HG03565 (cell line): ENCODE results near the gene KRTAP10-3.

Experiments
- ATAC-seq: cut with Tn5 transposase; IDR thresholded peaks from one replicate; pipeline ENCODE4 v1.9.1; 2021; ENCODE audit warnings: mild to moderate bottlenecking, moderate library complexity; ENCODE audit not compliant: unreplicated experiment

KRTAP10-3 gene

DNA sequence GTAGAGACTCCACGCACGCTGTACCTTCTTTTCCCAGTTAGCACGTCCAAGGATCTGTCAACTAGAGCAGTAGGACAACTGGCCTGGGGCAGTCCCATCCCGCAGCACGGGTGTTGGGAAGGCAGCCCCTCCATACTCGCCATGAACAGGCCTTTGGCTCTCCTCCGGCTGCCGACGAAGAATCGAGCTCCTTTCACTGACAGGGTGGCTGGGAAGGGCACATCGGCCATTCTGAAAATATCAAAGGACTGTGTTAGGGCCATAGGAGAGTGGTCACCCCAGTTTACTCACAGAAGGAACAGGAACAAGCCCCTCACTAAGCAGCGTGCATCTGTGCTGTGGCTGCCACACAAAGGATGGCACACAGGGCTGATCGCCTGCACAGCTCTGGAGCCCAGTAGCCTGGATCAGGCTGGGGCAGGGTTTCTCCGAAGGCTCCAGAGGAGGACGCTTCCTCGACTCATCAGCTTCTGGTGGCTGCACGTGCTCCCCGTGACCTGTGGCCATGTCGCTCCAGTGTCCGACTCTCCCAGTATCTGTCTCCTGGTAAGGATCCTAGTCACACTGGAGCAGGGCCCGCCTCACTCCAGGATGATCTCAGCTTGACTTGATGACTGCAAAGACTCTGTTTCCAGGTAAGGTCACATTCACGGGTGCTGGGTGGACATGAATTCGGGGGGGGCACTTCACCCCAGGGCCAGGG, 27.5 kb downstream of the KRTAP10-3 start:
- ATAC-seq: no peak

DNA sequence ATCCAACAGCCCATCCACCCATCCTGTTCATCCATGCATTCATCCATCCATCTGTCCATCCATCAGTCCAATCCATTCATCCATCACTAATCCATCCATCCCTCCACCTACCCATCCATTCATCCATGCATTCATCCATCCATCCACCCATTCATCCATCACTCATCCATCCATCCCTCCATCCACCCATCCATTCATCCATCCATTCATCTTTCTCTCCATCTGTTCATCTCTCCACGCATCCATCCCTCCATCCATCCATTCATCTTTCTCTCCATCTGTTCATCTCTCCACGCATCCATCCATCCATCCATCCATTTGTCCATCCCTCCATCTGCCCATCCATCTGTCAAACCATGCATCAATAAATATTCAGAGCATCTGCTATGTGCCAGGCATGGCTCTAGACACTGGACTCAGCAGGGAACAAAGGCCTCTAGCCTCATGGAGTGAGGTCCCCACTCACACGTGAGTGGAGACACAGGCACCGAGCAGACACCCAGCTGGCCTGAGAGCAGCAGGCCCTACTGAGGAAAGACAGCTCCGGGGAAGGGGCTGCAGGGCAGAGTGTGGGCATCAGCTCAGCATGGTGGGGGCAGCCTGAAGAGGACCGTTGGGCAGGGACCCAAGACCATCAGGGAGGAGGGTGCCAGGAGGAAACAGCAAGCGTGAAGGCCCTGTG, 28.2 kb downstream of the KRTAP10-3 start:
- ATAC-seq: no peak

DNA sequence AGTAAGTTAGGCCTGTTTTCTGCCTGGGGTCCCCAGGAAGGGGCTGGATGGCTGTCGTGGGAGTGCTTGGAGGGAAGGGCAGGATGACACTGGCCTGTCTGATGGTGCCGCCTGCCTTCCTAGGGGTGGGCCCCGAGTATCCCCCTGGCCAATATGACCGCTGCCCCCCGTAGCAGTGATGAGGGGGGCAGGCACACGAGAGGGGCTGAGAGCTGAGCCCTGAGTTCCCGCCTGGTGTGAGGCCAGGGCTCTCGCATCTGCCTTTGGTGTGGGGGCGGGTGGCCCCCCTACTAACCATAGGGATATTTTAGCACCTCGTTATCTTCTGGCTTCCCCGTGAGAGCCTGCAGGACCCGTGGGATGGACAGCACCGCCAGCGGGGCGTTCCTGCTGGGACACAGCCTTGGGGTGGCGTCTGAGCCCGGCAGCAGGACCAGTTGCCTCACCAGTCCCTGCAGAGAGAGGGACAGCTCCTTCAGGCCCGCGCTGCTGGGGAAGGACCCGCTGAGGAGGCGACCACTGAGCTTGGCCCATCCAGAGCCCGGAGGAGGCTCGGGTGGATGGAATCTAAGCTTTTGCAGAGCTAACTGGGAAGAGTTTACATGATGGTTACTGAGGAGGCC, 29.0 kb downstream of the KRTAP10-3 start:
- ATAC-seq: no peak

DNA sequence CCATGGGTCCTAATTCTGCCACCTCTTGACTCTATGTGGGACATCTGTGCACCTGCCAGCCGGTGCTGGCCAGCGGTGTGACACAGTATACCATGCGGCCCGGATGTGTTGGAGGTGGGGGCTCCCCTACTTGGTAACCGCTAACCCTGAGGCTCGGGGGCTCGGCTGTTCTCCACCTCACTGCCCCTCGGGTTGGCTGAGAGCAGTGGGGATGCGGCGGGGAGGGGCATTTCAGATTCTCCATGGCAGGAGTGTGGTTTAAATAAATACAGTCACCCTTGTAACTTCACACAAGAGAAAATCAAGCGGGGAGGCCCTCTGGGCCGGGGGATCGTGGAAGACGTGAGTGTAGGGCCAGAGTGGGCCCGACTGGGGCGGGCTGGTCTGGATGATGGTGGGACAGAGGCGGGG, 29.6 kb downstream of the KRTAP10-3 start:
- ATAC-seq: no peak

DNA sequence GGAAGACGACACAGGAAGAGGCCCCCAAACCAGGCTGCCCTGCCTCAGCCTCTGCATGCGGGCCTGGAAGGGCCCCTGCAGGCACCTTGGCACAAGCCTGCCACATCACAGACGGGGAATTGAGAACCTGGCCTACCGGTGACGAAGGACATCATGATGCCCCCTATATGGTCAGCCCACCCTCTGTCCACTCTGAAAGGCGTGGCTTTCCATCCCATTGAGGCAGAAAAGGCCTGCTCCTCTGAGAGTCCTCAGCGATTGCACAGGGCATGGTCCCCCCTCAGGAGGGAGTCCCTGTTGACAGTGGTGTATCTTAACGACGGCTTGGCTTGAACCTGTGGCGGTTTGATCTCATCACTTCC, 30.0 kb downstream of the KRTAP10-3 start:
- ATAC-seq: no peak

DNA sequence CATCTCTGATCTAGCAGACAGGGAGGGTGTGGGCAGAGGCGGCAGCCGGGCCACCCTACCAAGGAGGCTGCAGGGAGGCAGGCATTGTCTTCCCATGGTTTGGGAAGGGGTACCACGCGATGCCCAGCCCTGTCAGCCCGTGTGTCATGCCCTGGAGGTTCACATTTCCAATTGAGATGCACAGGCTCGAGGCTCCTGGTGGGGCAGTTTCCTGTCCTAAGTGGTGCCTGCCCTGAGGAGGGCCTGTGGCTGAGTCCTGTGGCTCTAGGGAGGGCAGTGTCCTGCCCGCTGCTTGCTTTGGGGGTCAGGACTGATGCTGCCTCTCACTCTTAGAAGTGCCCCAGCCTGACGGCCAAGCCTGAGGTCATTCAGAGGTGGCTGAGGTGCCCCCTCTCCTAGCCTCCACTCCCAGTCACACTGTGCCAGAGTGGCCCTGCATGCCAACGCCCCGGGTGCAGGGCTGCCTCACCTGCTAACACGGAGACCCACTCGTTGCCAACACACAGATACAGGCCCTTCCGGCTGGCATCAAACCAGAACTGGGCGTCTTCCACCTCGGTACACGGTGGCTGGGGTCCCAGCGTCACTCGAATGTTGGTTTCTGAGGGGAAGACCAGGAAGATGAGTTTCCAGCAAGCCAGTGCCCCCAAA, 30.5 kb downstream of the KRTAP10-3 start:
- ATAC-seq: no peak

DNA sequence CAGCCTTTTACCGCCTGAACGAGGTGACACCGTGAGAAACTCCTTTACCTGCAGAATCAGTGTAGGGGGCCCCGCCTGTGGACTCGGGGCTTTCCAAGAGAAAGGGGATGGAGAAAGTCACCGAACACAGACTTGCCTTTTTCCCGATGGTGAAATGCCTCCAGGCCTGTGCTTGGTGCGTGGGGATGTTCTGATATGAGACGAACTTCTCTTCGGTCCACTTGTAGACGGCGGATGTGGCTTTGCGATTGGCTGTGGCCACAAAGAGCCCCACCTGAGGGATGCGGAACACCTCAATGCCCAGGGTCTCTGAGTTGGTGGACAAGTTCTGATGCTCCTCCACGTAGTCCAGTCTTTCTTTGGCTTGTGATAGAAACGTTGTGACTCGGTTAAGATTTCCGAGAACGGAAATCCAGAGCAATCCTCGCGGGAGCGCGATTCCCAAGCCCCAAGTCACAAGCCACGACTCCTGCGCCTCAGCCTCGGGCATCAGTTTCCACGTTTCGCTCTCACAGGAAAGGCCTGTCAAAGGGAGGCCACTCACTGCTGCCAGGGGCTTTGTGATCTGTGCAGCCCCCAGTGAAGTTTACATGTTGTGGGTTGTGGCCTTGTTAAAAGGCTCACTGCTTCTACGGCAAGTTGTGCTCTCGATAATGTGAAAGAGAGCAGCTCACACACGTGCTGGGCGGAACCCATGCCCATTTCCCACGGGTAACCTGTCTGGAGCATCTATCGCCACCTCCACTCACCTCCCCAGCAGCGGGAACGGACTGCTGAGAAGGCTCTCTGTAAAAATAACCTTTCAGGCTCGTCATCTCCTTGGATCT, 31.2 kb downstream of the KRTAP10-3 start:
- no peak for ATAC-seq

DNA sequence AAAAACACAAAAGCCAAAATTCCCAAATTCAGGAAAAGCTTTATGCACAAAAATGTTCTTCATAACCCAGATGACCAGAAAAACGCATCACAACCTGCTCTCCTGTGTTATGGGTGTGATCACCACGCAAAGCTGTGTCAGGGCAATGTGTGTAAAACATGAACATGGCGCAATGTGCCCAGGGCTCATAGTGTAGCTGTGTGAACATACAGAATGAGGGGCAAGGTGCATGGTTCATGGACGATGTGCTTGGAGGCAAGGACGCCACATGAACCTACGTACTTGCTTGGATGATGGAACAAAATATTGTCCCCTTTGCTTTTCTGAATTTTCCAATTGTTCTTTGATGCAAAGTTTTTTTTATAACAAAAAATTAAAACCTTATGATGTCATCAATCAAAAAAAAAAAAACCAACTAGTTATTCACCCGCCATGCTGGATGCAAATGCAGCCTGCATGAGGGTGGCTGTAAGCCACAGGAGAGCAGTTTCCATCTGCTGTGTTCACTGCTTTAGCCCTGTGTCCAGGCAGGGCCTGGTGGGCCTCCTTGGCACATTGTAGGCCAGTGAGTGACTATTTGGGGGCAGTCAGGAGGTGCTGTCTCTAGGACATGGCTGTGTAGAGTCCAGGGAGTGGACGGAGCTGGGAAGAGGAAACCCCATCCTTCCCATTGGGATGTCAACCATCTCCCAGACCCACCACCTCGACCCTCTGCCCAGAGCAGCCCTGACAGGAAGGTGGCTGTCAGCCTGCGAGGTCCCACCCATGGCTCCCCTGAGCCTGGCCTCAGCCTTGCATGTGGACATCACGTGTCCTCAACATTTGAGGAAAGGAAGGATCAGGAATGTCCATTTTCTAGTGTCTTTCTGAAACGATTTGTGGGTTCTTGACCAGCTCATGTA, 32.2 kb downstream of the KRTAP10-3 start:
- ATAC-seq: no peak

DNA sequence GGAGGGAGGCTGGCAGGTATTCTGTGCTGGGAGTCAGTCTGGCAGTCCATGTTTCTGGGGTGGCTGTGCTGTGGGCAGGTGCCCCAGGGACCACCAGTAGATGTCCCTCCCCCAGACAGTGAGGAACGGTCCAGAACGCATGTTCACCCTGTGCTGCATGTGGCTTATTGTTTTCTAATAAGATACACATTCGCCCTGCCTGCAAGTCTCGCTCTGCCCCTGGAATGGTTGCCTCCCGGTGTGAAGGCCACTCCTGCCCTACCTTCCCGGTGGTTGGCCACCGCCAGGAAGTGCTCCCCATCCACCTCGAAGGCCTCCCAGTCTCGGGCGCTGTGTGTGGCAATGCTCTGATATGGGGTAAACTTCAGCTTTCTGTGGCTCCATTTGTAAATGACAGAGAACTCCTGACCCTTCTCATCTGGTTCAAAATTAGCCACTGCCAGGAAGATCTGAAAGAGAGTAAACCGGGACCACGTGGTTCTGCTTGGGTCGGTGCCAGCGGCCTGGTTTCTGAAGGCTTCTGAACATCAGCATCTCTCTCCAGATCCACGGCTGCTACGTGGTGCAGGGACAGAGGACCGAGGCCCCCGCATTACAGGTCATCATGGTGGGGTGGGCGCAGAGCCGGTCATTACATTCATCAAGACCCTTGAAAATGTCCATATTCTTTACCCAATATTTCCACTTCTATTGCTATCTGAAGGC, 33.1 kb downstream of the KRTAP10-3 start:
- no peak for ATAC-seq

DNA sequence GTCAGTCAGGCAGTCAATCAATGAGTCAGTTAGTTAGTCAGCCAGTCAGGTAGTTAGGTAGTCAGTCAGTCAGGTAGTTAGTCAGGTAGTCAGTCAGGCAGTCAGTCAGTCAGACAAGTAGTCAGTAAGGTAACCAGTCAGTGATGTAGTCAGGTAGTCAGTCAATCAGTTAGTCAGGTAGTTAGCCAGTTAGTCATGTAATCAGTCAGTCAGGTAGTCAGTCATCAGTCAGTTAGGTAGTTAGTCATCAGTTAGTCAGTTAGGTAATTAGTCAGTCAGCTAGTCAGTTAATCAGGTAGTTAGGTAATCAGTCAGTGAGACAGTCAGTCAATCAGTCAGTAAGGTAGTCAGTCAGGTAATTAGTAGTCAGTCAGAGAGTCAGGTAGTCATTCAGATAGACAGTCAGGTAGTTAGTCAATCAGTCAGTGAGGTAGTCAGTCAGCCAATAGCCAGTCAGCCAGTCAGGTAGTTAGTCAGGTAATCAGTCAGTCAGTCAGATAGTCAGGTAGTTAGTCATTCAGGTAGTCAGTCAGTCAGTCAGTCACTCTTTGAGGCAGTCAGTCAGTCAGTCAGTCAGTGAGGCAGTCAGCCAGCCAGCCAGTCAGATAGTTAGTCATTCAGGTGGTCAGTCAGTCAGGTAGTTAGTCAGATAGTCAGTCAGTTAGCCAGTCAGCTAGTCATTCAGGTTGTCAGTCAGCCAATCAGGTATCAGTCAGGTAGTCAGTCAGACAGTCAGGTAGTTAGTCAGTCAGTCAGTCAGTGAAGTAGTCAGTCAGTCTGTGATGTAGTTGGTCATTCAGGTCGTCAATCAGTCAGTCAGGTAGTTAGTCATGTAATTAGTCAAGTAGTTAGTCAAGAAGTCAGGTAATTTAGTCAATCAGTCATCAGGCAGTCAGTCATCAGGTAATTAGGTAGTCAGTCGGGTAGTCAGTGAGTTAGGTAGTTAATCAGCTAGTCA, 33.9 kb downstream of the KRTAP10-3 start:
- ATAC-seq: no peak

DNA sequence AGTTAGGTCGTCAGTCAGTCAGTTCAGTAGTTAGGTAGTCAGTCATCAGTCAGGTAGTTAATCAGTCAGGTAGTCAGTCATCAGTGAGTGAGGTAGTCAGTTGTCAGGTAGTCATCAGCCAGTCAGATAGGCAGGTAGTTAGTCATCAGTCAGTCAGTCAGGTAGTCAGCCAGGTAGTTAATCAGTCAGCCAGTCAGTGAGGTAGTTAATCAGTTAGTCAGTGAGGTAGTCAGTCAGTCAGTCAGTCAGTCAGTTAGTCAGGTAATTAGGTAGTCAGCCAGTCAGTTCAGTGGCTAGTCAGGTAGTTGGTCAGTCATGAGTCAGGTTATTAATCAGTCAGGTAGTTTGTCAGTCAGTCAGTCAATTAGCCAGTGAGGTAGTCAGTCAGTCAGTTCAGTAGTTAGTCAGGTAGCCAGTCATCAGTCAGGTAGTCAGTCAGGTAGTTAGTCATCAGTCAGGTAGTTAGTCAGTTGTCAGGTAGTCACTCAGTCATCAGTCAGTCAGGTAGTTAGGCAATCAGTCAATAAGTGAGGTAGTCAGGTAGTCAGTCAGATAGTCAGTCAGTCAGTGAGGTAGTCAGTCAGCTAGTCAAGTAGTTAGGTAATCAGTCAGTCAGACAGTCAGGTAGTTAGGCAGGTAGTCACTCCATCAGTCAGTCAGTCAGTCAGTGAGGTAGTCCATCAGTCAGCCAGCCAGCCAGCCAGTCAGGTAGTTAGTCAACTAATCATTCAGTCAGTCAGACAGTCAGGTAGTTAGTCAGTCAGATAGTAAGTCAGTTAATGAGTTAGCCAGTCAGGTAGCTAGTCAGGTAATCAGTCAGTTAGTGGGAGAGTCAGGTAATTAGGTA, 34.8 kb downstream of the KRTAP10-3 start:
- ATAC-seq: no peak

DNA sequence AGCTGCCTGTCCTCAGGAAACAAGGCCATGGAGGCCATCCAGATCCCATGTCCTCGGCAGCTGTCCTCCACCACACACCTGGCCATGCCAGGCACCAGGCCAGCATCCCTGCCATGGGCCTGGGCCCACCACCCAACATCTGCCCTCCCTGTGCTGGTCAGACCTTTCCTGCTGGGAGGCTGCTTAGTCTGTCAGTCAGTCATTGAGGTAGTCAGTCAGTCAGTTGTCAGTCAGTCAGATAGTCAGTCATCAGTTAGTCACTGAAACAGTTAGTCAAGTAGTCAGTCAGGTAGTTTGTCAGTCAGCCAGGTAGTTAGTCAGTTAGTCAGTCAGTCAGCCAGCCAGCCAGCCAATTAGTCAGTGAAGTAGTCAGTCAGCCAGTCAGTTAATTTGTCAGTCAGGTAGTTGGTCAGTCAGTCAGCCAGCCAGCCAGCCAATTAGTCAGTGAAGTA, 35.8 kb downstream of the KRTAP10-3 start:
- ATAC-seq: no peak

DNA sequence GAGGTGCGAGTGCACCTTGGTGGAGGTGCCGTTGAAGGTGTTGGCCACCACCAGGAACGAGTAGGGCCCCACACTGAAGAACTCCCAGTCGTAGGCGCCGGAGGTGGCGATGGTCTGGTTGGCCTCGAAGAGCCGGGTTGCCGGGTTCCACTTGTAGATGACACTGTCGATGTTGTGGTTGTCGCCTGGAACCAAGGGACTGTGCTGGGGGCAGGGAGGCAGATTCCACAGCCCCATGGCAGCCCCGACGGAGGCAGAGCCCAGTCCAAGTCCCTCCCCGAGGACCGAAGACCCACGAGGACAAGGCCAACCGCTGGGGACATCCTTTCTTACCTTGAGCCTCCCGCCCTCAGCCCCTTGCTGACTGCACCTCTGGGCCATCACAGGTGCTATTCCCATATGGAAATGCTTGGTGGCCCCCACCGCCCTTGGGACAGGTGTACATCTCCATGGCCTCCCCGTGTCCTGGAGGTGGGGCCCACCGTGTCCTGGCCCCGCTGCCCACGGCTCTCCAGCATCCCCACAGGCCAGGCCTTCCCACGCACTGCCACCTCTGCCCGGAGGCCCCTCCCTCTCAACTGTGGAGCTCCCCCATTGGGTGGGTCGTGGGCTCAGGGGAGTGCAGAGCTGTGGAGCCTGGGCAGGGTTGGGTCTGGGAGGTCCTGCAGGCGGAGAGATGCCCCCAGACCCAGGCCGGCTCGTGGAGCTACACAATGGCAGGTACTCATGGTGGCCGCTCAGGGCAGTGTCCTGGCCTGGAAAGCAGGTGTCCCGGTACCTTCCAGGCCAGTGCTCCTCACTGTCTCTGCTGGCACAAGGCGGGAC, 36.5 kb downstream of the KRTAP10-3 start:
- no peak for ATAC-seq

DNA sequence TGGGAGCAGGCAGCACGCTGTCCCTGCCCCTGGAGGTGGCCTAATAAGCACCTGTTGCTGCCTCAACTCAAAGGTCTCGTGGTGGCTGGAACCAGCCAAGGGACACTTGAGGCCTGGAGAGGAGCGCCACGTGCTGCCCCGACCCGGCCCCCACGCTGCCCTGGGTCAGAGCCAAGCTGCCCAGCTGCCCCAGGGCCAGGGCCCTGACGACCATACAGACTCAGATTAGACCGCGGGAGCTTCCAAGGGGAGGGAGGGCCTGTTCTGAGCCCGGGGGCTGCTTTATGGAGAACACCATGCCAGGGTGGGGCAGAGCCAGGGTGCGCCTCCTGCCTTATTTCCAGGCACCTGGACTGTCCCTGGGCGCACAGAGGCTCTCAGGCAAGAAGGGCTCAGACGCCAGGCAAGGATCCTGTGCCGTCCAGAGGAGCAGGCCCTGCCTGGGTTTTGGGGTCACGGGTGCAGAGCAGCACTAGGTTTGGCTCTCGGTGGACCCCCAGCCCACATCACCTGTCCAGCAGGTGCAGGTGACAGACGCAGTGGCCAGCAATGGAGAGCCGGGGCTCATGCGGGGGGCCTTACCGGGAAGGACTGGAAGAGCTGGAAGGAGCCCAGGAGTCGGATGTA, 37.2 kb downstream of the KRTAP10-3 start:
- no peak for ATAC-seq

DNA sequence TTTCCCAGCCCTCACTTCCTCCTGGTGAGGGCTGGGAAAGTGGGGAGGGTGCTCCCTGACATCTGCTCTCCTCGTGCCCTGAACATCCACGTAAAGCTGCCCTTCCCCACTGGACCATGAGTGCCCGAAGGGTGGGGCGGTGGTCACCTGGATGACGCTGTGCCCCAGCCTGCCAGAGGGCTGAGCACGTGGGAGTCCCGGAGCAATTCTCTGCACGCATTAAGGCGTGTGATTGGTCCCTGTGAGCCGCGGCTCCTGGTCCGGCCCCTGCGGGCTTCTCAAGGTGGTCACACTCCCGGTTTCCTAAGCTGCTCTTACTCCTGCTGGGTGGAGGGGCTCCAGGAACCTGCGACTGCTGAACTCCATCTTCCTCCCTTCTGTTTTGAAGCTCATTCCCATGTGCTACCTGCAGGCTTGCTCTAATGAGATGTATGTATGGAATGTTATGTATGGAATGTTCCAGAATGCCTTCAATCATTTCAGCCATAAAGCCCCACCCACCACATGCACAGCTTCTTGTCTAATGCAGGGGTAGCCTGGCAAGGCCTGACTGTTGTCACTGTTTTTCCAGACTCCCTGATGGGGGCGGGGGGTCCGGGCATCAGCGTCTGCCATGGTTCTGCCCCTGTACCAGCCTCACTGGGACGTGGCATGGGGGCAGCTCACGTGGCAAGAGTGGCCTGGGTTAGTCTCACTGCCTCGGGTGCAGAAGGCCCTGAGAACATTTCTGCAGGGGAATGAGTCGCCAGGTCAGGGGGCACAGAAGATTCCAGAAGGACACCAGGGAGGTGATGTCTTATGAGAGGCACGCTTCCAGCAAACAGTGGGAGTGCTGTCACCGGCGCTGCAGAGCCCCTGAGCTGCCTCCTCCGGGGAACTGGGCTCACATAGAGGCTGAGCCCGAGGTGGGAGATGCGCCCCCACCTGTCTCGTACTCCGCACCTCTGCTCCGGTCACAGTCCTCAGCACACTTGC, 38.0 kb downstream of the KRTAP10-3 start:
- no peak for ATAC-seq
